NCI-H2029 treated with DMSO at 0.1 percent for 48 hours (cell line): ENCODE measurements around the gene EEF1A2.

ENCODE experiments used
- DNase-seq: peaks from one replicate; lab custom pipeline; 2025; lab: John Stamatoyannopoulos, UW

Gene EEF1A2

GRCh38 chr20:63498960-63499337, at the start of gene EEF1A2:
Gene EEF1A2, minus strand, starts transcription at chr20:63499083. Its CDS starts 1,320 bp downstream, at chr20:63497763.
- DNase-seq, result no peak

GRCh38 chr20:63548542-63548941, 49.7 kb upstream of the EEF1A2 start:
- no peak for DNase-seq

- no peak for DNase-seq
These were observed 49.0 kb upstream of the EEF1A2 start, which contains the start of gene SRMS for GRCh38 chr20:63547725-63548480. Gene SRMS, minus strand, starts transcription at chr20:63547749. Its CDS starts 286 bp downstream, at chr20:63547463.

- no peak for DNase-seq
These were observed 48.3 kb upstream of the EEF1A2 start for GRCh38 chr20:63546956-63547724.

DNA sequence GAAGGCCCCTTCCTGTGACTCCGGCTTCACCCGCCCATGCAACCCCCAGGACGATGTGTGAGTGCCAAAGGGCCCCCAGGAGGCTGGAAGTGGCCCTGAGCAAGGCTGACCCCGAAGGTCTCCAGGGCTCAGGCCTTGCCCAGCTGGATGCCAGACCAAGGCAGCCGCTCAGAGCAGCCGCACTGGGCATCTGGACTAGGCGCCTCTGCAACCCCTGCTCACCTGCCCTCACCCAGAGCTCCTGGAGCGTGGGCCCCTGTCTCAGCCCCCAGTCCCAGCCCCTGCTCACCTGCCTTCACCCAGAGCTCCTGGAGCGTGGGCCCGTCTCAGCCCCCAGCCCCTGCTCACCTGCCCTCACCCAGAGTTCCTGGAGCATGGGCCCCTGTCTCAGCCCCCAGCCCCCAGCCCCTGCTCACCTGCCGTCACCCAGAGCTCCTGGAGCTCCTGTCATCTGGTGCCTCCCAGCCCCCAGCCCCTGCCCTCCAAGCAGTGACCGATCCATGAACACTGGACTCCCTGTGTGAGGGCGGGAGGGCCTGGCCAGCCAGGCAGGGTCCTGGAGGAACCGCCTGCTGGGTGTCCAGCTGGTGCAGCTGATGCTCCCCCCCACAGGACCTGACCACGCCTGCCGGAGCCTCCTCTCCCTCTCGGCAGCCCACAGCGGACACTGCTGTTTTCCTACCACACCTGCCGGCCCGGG, 47.5 kb upstream of the EEF1A2 start:
- DNase-seq, result no peak

DNA sequence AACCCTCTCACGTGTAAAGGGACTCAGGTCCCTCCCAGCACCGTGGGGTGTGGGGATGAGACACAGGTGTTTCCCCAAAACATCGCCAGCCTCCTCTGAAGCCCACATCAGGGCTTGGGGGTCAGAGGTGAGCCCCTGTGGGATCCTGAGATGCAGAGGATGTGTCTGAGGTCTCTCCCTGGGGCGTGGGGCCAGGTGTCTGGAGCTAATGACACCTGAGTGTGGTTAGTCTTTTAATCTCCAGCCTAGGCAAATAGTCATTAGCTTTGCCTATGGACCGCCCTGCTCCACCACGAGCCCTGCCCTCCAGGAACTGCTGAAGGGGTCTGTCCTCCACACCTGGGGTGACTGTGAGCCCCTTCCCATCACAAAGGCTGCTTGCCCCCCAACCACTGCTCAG, 46.9 kb upstream of the EEF1A2 start:
- DNase-seq, result no peak

DNA sequence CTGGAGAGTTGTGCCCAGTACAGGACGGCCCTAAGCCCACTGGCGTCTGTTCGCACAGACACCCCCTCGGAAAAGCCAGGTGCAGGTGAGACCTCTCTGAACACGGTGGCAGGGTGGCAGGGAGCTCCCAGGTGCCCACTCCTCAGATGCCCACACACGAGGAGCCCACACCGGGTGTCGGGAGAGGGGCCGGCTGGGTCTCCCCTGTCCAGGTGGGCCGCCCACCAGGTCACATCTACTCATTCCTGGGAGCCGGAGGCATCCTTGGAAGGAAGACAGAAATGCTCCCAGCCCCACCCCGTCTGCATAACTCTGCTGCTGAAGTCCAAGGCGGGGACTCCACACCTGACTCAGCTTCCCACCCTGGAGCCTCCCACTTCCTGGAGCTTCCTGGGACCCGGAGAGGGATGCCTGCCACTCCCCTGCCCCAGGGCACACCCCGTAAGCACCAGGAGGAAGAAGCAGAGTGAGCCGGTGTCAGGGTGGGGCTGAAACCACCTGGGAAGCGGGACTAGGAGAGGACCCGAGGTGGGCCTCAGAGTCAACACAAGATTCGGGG, 46.2 kb upstream of the EEF1A2 start:
- DNase-seq, result no peak

DNA sequence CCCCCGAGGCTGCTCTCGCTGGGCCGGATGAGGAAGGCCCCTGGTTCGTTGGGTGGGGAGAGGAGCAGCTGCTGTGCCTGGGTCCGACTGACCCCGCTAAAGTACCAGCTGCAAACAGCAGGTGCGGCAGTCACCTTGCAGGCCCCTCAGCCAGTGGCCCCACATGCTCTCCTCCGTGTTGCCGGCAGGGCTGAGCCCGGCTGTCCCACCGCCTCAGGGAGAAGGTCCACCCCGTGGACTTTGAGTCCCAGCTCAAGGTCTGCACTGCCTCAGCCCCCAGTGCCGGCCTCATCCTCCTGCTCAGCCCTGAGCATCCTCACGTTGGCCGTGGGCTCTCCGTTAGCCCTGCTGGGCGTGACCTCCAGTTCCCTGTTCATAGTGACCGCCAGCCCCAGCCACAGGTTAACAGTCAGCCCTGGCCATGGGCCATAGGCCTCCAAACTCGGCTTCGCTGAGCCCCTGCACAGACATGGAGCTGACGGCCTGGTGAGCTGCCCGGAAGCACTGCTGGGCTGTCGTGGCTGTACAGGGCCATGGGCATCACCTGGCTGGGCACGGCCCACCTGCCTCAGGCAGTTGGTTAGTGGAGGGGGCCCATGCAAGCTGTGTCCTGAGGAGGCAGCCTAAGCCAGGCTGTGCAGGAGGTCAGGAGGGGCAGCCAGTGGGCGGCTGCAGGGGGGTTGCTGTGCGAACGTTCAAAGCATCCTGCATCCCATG, 45.5 kb upstream of the EEF1A2 start:
- no peak for DNase-seq

- DNase-seq, result no peak
These were observed 44.9 kb upstream of the EEF1A2 start for GRCh38 chr20:63543733-63544132.

DNA sequence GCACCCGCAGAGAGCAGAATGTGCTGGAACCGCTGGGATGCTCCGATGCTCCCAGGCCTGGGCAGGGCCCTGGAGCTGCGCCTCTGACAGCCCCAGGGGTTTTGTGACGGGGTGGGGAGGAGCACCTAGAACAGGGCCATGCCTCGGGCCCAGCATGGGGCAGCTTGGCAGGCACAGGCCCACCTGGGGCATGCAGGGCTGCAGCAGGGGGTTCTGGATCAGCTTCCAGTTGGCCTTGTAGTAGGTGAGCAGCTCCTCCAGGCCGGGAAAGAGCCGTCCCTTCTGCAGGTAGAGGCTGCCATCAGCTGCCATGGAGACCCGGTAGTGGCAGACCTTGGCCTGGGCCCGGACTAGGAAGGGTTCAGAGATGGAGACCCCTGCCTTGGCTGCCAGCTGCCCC, 44.2 kb upstream of the EEF1A2 start:
- DNase-seq, result no peak

GRCh38 chr20:63542696-63543095, 43.8 kb upstream of the EEF1A2 start:
- no peak for DNase-seq

GRCh38 chr20:63542031-63542559, 43.2 kb upstream of the EEF1A2 start:
- DNase-seq, result no peak

DNA sequence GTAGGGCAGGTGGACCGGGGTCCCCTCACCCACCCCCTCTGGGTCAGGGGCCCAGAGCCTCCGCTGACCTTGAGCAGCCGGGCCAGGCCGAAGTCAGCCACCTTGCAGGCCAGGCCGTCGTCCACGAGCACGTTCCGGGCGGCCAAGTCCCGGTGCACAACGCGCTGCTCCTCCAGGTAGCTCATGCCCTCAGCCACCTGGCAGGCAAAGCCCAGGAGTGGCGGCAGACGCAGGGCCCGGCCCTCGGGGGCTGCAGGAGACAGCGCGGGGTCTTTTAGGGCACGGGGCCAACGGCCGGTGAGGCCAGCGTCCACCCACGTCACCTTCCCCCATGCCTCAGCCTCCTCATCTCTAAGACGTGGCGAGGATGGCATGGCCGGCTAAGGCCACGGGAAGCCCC, 42.5 kb upstream of the EEF1A2 start:
- DNase-seq, result no peak

DNA sequence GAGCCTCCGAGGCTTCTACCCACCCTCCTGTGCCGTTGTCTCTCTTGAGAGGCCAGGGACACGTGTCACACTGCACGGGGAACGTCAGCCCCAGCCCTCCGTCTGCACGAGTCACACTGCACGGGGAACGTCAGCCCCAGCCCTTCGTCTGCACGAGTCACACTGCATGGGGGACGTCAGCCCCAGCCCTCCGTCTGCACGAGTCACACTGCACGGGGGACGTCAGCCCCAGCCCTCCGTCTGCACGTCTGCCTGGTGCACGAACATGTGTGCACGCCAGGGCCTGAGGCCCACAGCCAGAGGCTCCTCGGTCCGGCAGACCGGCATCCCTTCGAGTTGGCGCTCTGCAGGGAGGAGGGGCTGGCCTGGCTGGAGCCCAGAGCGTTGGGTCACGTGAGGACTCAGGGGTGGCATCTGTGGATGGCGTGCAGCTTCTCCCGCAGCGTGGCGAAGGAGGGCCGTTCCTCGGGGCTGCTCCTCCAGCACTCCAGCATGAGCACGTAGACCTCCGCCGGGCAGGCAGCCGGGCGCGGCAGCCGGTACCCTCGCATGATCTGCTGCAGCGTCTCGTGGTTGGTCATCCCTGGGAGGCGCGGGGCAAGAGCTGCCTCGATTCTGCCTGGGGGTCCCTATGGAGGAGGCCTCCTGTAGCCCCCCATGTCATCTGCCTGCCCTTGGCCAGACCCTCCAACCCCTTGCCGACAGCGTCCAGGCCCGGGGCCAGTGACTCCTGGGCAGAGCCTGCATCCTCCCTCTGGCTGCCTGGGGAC, 41.7 kb upstream of the EEF1A2 start:
- DNase-seq, result no peak

DNA sequence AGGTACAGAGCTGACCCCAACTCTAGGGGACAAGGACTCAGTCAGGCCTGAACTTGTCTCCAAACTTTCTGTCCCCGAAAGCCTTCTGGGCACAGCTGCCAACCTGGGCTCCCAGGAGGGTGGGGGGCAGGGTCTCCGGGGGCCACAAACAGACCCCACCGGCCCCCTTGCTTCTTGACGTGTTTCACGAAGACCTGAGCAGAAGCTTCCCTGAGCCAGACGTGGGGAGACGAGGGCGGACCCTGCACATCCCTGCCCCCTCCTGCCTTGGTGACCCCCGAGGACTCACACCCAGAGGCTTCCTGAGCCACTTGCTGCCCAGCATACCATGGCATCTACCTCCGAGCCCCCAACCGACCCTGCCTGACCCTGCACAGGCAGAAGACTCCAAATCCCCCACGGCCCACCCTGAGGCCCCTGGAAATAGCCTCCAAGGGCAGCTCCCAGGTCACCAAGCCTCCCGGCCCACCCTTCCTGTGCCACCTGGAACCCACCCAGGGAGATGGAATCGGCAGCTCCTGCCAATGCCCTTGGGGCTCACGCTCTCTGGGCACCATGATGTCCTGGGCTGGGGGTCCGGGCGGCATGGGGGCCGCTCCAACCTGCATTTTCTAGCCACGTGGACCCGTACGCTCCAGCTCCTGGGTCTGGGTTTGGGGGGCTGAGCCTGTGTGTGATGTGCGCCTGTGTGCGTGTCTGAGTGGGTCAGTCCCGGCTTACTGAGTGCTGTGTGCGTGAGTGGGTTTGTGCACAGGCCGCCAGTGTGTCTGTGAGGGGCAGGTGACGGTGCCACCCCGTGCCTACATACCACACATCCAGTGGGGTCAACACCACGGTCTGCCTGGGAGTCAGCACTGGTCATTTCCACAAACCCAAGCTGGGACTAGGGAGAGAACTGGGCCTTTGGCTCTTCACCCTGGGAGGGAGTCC, 40.8 kb upstream of the EEF1A2 start:
- no peak for DNase-seq

GRCh38 chr20:63539092-63539430, 40.2 kb upstream of the EEF1A2 start:
- no peak for DNase-seq

GRCh38 chr20:63538204-63539091, 39.6 kb upstream of the EEF1A2 start:
- DNase-seq, result peak; percentile 63

- peak; percentile 28 for DNase-seq
These were observed 38.8 kb upstream of the EEF1A2 start for GRCh38 chr20:63537525-63538203.
